ENCODE results near the gene JARID2.
"Not testable (repeated sequence)": the region's sequence is repeated elsewhere in the genome, so short reads cannot be mapped to it uniquely, and the experiment has no call there.

Gene JARID2

GRCh38 chr6:15316754-15317153, 70.9 kb downstream of the JARID2 start:
- no peak for DNase-seq

DNA sequence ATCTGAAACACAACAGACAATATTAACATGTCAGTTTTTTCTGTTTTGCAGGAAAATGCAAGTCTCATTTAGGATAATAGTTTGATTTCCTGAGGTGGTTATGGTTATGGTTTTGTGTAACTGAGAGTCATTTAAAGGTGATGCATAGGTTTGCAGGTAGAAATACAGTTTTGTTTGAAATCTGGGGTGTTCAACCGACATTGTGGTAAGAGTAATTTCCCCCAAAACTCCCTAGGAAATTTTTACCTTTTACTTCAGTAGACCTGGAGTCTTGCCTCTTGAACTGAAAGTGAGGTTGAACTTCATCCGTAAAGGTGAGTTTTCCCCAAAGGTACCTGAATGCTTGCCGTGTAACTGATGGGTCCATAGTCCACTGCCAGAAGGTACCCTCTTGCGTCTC, 71.4 kb downstream of the JARID2 start:
- DNase-seq, result no peak

DNA sequence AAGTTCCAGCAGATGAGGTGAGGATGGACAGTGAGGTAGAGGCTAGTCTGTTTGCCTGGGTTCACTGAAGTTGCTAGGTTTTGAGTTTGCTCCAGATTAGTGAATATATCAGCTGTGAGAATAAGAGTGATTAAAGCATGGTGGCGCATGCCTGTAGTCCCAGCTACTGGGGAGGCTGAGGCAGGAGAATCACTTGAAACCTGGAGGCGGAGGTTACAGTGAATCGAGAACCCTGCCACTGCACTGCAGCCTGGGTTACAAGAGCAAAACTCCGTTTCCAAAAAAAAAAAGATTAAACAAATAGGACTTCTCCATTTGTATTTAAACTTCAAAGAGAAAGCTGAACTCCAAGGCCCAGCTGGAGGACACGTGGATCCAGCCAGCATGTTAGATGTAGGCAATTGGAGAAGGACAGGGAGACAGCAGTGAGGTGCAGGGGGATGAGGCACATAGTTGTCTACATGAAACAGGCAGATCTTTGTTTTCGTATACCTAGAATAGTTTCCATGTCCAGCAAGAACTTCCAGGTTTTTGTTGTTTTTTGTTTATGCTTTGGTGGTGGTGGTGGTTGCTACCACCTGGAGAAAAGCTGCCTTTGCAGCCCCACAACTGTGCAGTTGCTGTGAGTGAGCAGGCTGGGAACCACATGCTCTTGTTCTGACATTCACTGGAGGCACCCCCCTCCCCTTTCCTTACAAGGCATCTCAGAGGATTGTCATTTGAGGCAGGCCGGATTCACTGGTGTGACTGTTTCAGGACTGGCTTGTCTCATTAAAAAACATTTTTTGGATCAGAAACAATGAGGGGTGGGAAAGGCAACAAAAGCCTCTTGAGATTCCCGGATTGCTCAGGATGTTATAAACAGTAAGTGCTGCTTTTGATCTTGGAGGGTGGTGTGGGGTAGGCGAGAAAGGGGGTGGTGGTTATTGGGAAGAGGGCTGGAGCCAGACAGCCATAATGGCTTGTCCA, 72.3 kb downstream of the JARID2 start:
- DNase-seq, result no peak

- DNase-seq, result no peak
These were observed 73.8 kb downstream of the JARID2 start for GRCh38 chr6:15319677-15320076.

DNA sequence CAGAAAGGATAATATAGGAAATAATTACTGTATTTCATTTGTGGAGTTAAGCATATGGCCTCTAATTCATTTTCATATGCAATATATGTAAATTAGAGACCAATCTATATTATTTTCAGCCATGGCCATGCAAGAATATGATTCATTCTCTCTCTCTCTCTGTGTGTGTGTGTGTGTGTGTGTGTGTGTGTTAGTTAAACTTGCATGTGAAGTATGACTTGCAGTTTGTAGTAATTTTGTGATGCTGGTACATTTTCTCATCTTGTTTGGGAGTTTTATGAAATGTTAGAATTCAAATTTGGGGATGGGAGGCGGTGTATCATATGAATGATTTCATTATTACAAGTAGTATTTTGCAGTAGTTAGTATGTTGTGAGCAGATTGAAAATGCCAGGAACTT, 74.8 kb downstream of the JARID2 start:
- DNase-seq, result no peak

GRCh38 chr6:15322184-15322583, 76.3 kb downstream of the JARID2 start:
- DNase-seq, result no peak

- DNase-seq, result no peak
These were observed 77.1 kb downstream of the JARID2 start for GRCh38 chr6:15322781-15323536.

DNA sequence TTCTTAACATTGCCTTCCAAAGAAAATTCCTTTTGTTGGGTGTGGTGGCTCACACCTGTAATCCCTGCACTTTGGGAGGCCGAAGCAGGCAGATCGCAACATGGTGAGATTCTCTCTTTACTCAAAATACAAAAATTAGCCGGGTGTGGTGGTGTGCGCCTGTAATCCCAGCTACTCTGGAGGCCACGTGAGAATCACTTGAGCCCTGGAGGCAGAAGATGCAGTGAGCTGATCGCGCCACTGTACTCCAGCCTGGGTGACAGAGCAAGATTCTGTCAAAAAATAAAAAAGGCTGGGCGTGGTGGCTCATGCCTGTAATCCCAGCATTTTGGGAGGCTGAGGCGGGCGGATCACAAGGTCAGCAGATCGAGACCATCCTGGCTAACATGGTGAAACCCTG, 77.7 kb downstream of the JARID2 start:
- DNase-seq, result not testable (repeated sequence)

- DNase-seq, result no peak
These were observed 78.6 kb downstream of the JARID2 start for GRCh38 chr6:15324427-15324985.

DNA sequence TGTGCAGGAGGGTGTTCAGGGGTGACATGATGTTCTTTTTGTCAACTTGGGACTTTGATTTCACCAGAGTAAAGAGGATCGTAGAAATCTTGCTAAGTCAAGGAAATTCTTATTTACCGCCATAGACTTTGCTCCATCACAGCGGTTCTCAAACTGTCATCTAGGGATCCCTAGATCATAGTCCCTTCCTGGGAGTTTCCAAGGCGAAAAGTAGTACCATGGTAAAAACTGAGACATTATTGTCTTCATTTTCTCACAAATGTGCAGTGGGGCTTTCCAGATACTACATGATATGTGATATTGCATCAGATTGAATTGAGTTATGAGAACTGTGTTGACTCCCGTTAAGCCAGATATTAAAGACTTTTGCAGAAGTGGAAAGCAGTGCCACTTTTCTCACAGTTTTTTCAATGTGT, 79.7 kb downstream of the JARID2 start:
- DNase-seq, result no peak

- no peak for DNase-seq
These were observed 80.3 kb downstream of the JARID2 start for GRCh38 chr6:15326067-15326614.

- no peak for DNase-seq
These were observed 81.4 kb downstream of the JARID2 start for GRCh38 chr6:15327271-15327670.

GRCh38 chr6:15329197-15329671, 83.4 kb downstream of the JARID2 start:
- no peak for DNase-seq

- no peak for DNase-seq
These were observed 84.5 kb downstream of the JARID2 start for GRCh38 chr6:15330174-15330944.

GRCh38 chr6:15331143-15331542, 85.3 kb downstream of the JARID2 start:
- DNase-seq, result no peak

- DNase-seq, result no peak
These were observed 85.9 kb downstream of the JARID2 start for GRCh38 chr6:15331629-15332251.

DNA sequence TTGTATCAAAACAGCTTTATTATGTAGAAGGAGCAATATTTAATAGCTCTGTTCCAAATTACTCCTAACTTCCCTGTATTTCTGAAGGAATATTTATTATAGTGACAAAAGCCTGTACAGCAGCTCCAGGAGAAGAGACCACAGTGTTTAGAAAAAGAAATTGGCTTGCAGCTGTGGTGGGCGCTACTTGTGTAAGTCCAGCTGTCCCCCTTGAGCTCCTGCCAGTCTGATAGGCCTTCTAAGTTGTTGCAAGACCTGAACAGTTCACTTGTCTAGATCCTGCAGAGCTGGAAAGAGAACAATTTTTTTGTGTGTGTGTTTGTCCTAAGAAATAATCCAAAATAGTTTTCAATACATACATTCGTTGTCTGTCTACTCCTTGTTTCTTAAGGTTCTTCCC, 86.6 kb downstream of the JARID2 start:
- no peak for DNase-seq

DNA sequence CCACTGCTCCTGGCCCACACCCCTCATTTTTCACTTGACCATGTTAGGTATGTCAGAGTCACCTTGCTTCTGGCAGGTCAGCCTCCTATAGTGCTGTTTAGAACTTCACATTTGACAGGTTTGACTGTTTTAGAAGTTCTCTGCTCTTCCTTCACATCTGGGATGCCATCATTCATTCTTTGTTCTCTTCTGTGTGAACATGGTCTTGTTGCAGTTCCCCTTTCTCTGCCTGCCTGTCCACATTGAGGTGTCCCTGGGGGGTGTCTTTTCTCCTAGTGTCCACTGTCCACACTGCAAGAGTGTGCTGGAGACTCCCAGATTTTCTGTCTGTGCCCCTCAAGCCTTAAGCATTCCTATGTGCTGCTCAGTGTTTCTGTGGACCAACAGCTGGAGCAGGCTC, 89.5 kb downstream of the JARID2 start:
- no peak for DNase-seq

DNA sequence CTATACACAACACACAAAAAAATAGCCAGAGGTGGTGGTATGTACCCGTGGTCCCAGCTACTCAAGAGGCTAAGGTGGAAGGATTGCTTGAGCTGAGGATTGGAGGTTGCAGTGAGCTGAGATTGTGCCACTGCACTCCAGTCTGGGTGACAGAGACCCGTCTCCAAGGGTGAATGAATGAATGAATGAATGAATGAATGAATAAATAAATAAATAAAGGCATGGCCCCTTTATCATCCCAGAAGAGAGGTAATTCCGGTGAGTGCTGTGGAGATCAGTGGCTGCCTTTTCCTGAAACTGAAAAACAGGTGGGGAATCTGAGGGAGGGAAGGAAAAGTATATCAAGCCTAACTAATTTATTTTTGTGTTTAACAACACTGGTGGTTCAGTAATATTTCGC, 90.0 kb downstream of the JARID2 start:
- no peak for DNase-seq

DNA sequence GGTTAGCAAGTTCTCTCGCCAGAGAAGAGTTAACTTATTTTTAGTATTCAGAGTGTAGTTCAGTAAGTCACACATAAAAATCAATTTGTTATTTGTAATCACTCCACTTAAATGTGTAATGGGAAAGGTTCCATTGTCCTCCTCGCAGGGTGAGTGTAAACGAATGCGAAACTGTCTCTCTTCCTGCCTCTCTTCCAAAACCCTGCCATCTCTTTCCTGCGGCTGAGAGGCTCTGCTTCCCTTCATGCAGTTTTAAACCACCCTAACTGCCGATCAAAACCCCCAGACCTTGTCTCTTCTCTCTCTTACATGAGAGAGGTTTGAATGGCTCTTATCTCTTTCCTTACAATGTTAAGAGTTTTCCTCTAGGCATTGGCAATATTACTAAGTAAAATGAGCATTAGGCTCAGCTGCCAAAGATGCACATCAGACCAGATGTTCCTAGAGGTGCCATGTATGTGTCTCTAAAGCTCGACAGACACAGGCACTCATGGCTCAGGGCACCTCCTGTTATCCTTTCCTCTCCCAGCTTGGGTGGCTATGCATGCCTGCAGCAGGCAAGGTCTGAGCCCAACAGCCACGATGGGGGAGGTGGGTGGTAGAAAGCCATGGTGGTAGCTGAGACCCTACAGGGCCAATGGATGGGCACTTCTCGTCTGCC, 91.2 kb downstream of the JARID2 start:
- DNase-seq, result peak in 1 of 2 donors; percentile 70

- DNase-seq, result peak in 1 of 2 donors; percentile 32
These were observed 91.7 kb downstream of the JARID2 start for GRCh38 chr6:15337582-15337981.

All from bone marrow (tissue), 2 donors.